ENCODE results near the gene PXYLP1.

PXYLP1 gene

DNA sequence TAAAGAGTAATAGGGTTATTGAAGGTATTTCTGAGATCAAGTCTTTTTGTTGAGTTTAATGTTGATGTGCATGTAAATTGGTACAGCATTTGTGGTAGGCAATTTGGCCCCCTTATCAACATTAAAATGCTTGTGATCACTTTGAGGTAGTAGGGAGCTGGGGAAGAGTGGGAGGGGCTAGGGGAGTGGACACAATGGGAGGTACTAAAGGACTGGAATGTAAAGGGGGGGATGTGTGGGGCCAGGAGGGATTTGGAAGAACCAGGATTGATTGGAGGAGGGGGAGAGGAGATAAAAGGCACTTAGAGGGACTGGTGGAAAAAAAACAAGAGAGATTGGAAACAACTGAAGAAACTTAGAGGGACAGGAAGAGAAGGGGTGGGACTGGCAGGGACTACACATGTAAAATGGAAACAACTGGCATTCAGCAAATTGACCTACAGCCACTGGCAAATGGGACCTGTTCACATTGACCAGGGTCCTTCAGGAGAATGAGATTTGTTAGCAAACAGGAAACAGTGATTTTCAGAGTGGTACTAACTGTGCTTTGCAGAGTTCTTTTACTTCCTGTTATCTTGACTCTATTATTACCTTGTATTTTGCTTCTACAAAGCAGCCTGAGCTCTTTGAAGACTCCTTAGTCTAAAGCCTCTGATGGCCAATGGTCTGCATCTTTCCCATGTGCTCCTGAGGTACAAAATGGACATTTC, 88.9 kb downstream of the PXYLP1 start:
- Histone ChIP-seq H3K4me3 (ENCODE audit: low read length, poor library complexity, severe bottlenecking) (no peak overlapping the region), H3K9ac (ENCODE audit: low read depth, low read length, poor library complexity, severe bottlenecking) (no peak overlapping the region), H3K79me2 (ENCODE audit: insufficient read depth, low read length) (no peaks in the 10 kb centered on the region), H3K9me2 (replicated peaks; ENCODE audit: low read depth, low read length) (no peaks in the 10 kb centered on the region), H3F3A (ENCODE audit: low read depth) (no peaks in the 10 kb centered on the region), H3K36me3 (ENCODE audit: insufficient read depth, low read length) (no peaks in the 10 kb centered on the region), H3K27me3 (ENCODE audit: insufficient read depth, low read length, poor library complexity, severe bottlenecking) (no peaks in the 10 kb centered on the region), H2AFZ (ENCODE audit: low read length) (no peak overlapping the region), H4K20me1 (ENCODE audit: insufficient read depth, low read length, poor library complexity, severe bottlenecking) (no peaks in the 10 kb centered on the region), H3K9me3 (ENCODE audit: insufficient read depth, low read depth, low read length) (no peaks in the 10 kb centered on the region), H3K4me2 (ENCODE audit: low read depth, low read length, poor library complexity, severe bottlenecking) (peak overlapping the region; percentile 34), H3K4me1 (ENCODE audit: insufficient read depth, low read length, poor library complexity, severe bottlenecking) (peaks cover 49% of the 10 kb centered on the region)
- TF ChIP-seq EZH2phosphoT487 (IDR thresholded peaks at IDR 0.05; ENCODE audit: borderline replicate concordance): no peak
- TF ChIP-seq, protein P1, sequence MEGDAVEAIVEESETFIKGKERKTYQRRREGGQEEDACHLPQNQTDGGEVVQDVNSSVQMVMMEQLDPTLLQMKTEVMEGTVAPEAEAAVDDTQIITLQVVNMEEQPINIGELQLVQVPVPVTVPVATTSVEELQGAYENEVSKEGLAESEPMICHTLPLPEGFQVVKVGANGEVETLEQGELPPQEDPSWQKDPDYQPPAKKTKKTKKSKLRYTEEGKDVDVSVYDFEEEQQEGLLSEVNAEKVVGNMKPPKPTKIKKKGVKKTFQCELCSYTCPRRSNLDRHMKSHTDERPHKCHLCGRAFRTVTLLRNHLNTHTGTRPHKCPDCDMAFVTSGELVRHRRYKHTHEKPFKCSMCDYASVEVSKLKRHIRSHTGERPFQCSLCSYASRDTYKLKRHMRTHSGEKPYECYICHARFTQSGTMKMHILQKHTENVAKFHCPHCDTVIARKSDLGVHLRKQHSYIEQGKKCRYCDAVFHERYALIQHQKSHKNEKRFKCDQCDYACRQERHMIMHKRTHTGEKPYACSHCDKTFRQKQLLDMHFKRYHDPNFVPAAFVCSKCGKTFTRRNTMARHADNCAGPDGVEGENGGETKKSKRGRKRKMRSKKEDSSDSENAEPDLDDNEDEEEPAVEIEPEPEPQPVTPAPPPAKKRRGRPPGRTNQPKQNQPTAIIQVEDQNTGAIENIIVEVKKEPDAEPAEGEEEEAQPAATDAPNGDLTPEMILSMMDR (conservative IDR thresholded peaks at IDR 0.05; ENCODE audit: low read length): no peak

DNA sequence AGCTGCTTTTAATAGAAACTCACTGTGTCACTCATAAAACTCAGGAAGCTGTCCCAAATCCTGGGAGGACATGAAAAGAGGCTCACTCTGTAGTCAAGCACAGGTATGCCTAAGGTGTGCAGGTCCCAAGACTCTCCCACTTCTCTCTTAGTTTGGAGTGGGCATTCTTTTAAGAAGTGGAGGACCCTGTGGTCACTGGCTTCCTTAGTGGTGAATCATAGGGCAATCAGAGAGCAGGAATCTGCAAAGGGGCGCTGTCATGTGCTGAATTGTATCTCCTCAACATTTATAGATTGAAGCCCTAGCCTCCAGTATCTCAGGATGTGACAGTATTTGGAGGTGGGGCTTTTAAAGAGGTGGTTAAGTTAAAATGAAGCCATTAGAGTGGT, 89.5 kb downstream of the PXYLP1 start:
- Histone ChIP-seq H3K4me1 (ENCODE audit: insufficient read depth, low read length, poor library complexity, severe bottlenecking) (peaks cover 54% of the 10 kb centered on the region), H3F3A (ENCODE audit: low read depth) (no peaks in the 10 kb centered on the region), H3K4me2 (ENCODE audit: low read depth, low read length, poor library complexity, severe bottlenecking) (peak overlapping the region; percentile 34), H3K9ac (ENCODE audit: low read depth, low read length, poor library complexity, severe bottlenecking) (no peak overlapping the region), H3K4me3 (ENCODE audit: low read length, poor library complexity, severe bottlenecking) (no peak overlapping the region), H4K20me1 (ENCODE audit: insufficient read depth, low read length, poor library complexity, severe bottlenecking) (no peaks in the 10 kb centered on the region), H3K79me2 (ENCODE audit: insufficient read depth, low read length) (no peaks in the 10 kb centered on the region), H3K27me3 (ENCODE audit: insufficient read depth, low read length, poor library complexity, severe bottlenecking) (no peaks in the 10 kb centered on the region), H3K36me3 (ENCODE audit: insufficient read depth, low read length) (no peaks in the 10 kb centered on the region), H3K9me2 (replicated peaks; ENCODE audit: low read depth, low read length) (no peaks in the 10 kb centered on the region), H3K9me3 (ENCODE audit: insufficient read depth, low read depth, low read length) (no peaks in the 10 kb centered on the region), H2AFZ (ENCODE audit: low read length) (no peak overlapping the region)
- no peak for TF ChIP-seq EZH2phosphoT487 (IDR thresholded peaks at IDR 0.05; ENCODE audit: borderline replicate concordance)
- TF ChIP-seq, protein P1 (conservative IDR thresholded peaks at IDR 0.05; ENCODE audit: low read length): no peak

DNA sequence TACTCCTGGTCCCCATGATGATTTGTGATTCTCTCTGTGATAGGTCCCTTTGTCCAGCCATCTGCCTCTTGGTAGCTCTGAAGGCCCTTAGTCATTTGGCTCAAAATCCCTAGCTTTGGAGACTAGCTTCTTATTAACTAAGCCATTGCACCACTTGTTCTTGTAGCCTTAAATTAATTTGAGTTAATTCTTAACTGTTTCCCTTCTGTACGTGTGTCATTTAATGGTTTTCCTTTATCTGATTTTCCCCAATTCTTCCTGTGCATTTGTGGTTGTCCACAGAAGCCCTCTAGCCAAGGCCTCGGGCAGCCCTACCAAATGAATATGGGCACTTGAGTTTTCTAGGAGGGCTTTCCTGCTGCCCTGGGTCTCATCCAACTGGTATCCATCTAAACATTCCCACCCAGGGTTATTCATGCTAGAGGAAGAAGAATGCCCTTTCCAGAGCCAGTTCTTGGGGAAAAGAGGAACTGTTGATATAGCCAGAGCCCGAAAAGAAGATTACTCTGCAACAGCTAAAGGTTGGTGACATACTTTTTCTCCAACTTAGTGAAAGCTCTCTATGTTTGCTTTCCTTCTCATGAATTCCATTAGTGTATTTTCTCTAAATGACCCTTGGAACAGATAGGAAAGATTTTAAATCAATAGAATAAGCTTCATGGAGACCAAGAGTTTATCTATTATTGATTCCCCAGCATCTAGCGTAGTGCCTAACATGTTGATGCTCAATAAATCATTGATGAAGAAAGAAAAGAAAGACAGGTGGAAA, 92.5 kb downstream of the PXYLP1 start:
- Histone ChIP-seq H3K9ac (ENCODE audit: low read depth, low read length, poor library complexity, severe bottlenecking) (peak overlapping the region; percentile 6), H3K9me3 (ENCODE audit: insufficient read depth, low read depth, low read length) (no peaks in the 10 kb centered on the region), H3K27me3 (ENCODE audit: insufficient read depth, low read length, poor library complexity, severe bottlenecking) (no peaks in the 10 kb centered on the region), H3K36me3 (ENCODE audit: insufficient read depth, low read length) (no peaks in the 10 kb centered on the region), H3K4me2 (ENCODE audit: low read depth, low read length, poor library complexity, severe bottlenecking) (peak overlapping the region; percentile 56), H3K9me2 (replicated peaks; ENCODE audit: low read depth, low read length) (no peaks in the 10 kb centered on the region), H3K79me2 (ENCODE audit: insufficient read depth, low read length) (no peaks in the 10 kb centered on the region), H3F3A (ENCODE audit: low read depth) (no peaks in the 10 kb centered on the region), H3K4me1 (ENCODE audit: insufficient read depth, low read length, poor library complexity, severe bottlenecking) (peaks cover 63% of the 10 kb centered on the region), H3K4me3 (ENCODE audit: low read length, poor library complexity, severe bottlenecking) (peak overlapping the region; percentile 32), H4K20me1 (ENCODE audit: insufficient read depth, low read length, poor library complexity, severe bottlenecking) (no peaks in the 10 kb centered on the region), H2AFZ (ENCODE audit: low read length) (peak overlapping the region; percentile 2; the same call in 1 of the 2 replicates)
- TF ChIP-seq, protein P1 (conservative IDR thresholded peaks at IDR 0.05; ENCODE audit: low read length): no peak
- TF ChIP-seq EZH2phosphoT487 (IDR thresholded peaks at IDR 0.05; ENCODE audit: borderline replicate concordance): no peak

Data from Loucy (cell line).